GM23338 (cell line): ENCODE data around the gene ZCWPW2. TPM values are rescaled to one million over a fixed set of nuclear protein-coding genes. Genes with fewer than 3 reads are reported as not detected.

ENCODE experiments used
- ATAC-seq: fragments of 200-7000 bp; cut with Tn5 transposase; 3 replicates; pipeline ENCODE4 v1.9.1; 2020
- DNase-seq: peaks from one replicate; pipeline ENCODE4 v3.0.0-alpha.2; 2015; ENCODE audit warnings: low spot score
- H2AFZ ChIP-seq: fragments of 200-600 bp; sonication (generic); 2 replicates; pipeline ENCODE4 v1.8.0; 2016; ENCODE audit warnings: antibody characterized with exemption, mild to moderate bottlenecking, moderate library complexity
- H3F3A ChIP-seq: fragments of 200-600 bp; sonication (generic); replicated peaks from 2 replicates; pipeline ENCODE4 v1.8.0; 2017; ENCODE audit warnings: antibody characterized with exemption, mixed run types, low read depth
- H3K27ac ChIP-seq: fragments of 200-600 bp; sonication (generic); 2 replicates; pipeline ENCODE4 v1.6.1; 2016; ENCODE audit warnings: low read depth
- H3K27me3 ChIP-seq: fragments of 200-600 bp; sonication (generic); 2 replicates; pipeline ENCODE4 v1.8.0; 2016; ENCODE audit warnings: mild to moderate bottlenecking, mixed run types, moderate library complexity; ENCODE audit not compliant: insufficient read depth
- H3K36me3 ChIP-seq: fragments of 200-600 bp; sonication (generic); 2 replicates; pipeline ENCODE4 v1.8.0; 2016; ENCODE audit warnings: mild to moderate bottlenecking; ENCODE audit not compliant: insufficient read depth
- H3K4me1 ChIP-seq: fragments of 200-600 bp; sonication (generic); 2 replicates; pipeline ENCODE4 v1.8.0; 2016; ENCODE audit warnings: mild to moderate bottlenecking, moderate library complexity; ENCODE audit not compliant: insufficient read depth
- H3K4me2 ChIP-seq: fragments of 200-600 bp; sonication (generic); 2 replicates; pipeline ENCODE4 v1.7.1; 2017; ENCODE audit warnings: mixed run types
- H3K4me3 ChIP-seq: fragments of 200-600 bp; sonication (generic); 2 replicates; pipeline ENCODE4 v1.6.1; 2016; ENCODE audit warnings: mixed run types
- H3K79me2 ChIP-seq: fragments of 200-600 bp; sonication (generic); replicated peaks from 2 replicates; pipeline ENCODE4 v1.8.0; 2017; ENCODE audit warnings: mild to moderate bottlenecking; ENCODE audit not compliant: insufficient read depth
- H3K9me2 ChIP-seq: fragments of 200-600 bp; sonication (generic); 2 replicates; pipeline ENCODE4 v1.8.0; 2017; ENCODE audit not compliant: insufficient read depth
- H4K20me1 ChIP-seq: fragments of 200-600 bp; sonication (generic); replicated peaks from 2 replicates; pipeline ENCODE4 v1.8.0; 2017; ENCODE audit warnings: mild to moderate bottlenecking; ENCODE audit not compliant: insufficient read depth
- H3K27ac Mint-ChIP-seq: 2 replicates; pipeline ENCODE4 v1.8.0; 2020; ENCODE audit warnings: inconsistent platforms, mild to moderate bottlenecking, moderate library complexity, mixed read lengths
- H3K27me3 Mint-ChIP-seq: 3 replicates; pipeline ENCODE4 v1.8.0; 2022; ENCODE audit warnings: low read depth, mild to moderate bottlenecking, moderate library complexity, mixed read lengths, inconsistent platforms; ENCODE audit not compliant: insufficient read depth, poor library complexity
- H3K36me3 Mint-ChIP-seq: 3 replicates; pipeline ENCODE4 v1.8.0; 2021; ENCODE audit warnings: low read depth, mild to moderate bottlenecking, inconsistent platforms, moderate library complexity, mixed read lengths
- H3K4me1 Mint-ChIP-seq: 3 replicates; pipeline ENCODE4 v1.8.0; 2020; ENCODE audit warnings: mild to moderate bottlenecking, inconsistent platforms, mixed read lengths
- H3K4me3 Mint-ChIP-seq: 3 replicates; pipeline ENCODE4 v1.8.0; 2021; ENCODE audit warnings: moderate library complexity, mild to moderate bottlenecking, inconsistent platforms, mixed read lengths
- H3K9me3 Mint-ChIP-seq: 3 replicates; pipeline ENCODE4 v1.8.0; 2020; ENCODE audit warnings: moderate library complexity, mild to moderate bottlenecking, inconsistent platforms, mixed read lengths
- CREB1 ChIP-seq: fragments of 250-450 bp; sonication (Bioruptor Pico); IDR thresholded peaks from 2 replicates; pipeline ENCODE4 v1.5.0; 2020; ENCODE audit warnings: low read depth, mild to moderate bottlenecking, moderate library complexity
- EZH2 ChIP-seq: fragments of 200-600 bp; sonication (generic); IDR thresholded peaks from one replicate; pipeline ENCODE4 v1.8.0; 2017; ENCODE audit warnings: antibody characterized with exemption, mild to moderate bottlenecking, low read depth; ENCODE audit not compliant: unreplicated experiment
- EZH2phosphoT487 ChIP-seq: fragments of 200-600 bp; sonication (generic); IDR thresholded peaks from one replicate; pipeline ENCODE4 v1.8.1; 2018; ENCODE audit warnings: antibody characterized with exemption; ENCODE audit not compliant: unreplicated experiment
- JUNB ChIP-seq: IDR thresholded peaks from one replicate; pipeline ENCODE4 v1.6.1; 2016; ENCODE audit warnings: antibody characterized with exemption; ENCODE audit not compliant: unreplicated experiment
- NANOG ChIP-seq: IDR thresholded peaks from 2 replicates; pipeline ENCODE4 v1.6.1; 2016; ENCODE audit warnings: antibody characterized with exemption, borderline replicate concordance
- POLR2AphosphoS5 ChIP-seq: IDR thresholded peaks from 2 replicates; pipeline ENCODE4 v1.6.1; 2016; ENCODE audit warnings: antibody characterized with exemption, low read depth
- STAT1 ChIP-seq: IDR thresholded peaks from one replicate; pipeline ENCODE4 v1.6.1; 2016; ENCODE audit warnings: antibody characterized with exemption; ENCODE audit not compliant: unreplicated experiment
- ZNF114 ChIP-seq: fragments of 250-450 bp; sonication (Bioruptor Pico); IDR thresholded peaks from 2 replicates; pipeline ENCODE4 v1.5.0; 2020; ENCODE audit warnings: mild to moderate bottlenecking, moderate library complexity
- ZNF331 ChIP-seq: fragments of 250-450 bp; sonication (Bioruptor Pico); IDR thresholded peaks from 2 replicates; pipeline ENCODE4 v1.5.0; 2020; ENCODE audit warnings: low read depth, mild to moderate bottlenecking, moderate library complexity
- polyA plus RNA-seq: library from polyadenylated mRNA; unstranded; fragments of >200 nt; fragmentation: Nextera tagmentation; extraction: Ambion mirVana; gene quantifications from 2 replicates; pipeline ENCODE4 v1.2.1, GENCODE V29; 2016
- total RNA-seq: library from RNA; depleted of rRNA; stranded (reverse); fragments of >200 nt; shearing (Covaris generic); gene quantifications from 2 replicates; pipeline ENCODE4 v1.2.3, GENCODE V29; 2014
- TF ChIP-seq, protein P1 (sequence below), 2 experiments: fragments of 200-600 bp in 1 of 2; sonication (generic) in 1 of 2; conservative IDR thresholded peaks; 2 replicates each; pipeline versions ENCODE4 v1.5.1 to v1.6.1; 2016 to 2017; ENCODE audit warnings: antibody characterized with exemption in 2 of 2, low read depth in 2 of 2, mild to moderate bottlenecking in 2 of 2, moderate library complexity in 1 of 2
- TF ChIP-seq, protein P2 (sequence below): IDR thresholded peaks from one replicate; pipeline ENCODE4 v1.6.1; 2018; ENCODE audit warnings: antibody characterized with exemption; ENCODE audit not compliant: unreplicated experiment
- TF ChIP-seq, protein P3 (sequence below): IDR thresholded peaks from 2 replicates; pipeline ENCODE4 v1.6.1; 2016; ENCODE audit warnings: antibody characterized with exemption

Gene ZCWPW2
- total and polyA plus RNA-seq, 2 experiments from 2014 or later: 0.55 TPM; not detected in 1

DNA sequence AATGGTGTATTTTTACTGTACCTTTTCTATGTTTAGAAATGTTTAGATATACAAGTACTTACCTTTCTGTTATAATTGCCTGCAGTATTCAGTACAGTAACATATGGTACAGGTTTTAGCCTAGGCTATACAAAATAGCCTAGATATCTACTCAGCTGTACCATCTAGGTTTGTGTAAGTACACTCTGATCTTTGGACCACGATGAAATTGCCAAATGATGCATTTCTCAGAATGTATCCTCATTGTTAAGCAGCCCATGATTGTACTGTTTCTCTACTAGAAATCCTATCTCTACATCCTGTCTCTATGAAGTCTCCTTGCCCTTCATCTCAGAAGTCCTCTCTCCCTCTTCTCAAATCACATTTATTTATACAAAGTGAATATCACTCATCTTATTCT, 32.8 kb upstream of the ZCWPW2 start:
- Mint-ChIP-seq H3K27me3 (no peaks in the 10 kb centered on the region), H3K27ac (no peak overlapping the region), H3K4me1 (peaks cover under 1% of the 10 kb centered on the region; the same call in 1 of the 3 replicates), H3K9me3 (no peaks in the 10 kb centered on the region), H3K36me3 (no peaks in the 10 kb centered on the region; the same call in 2 of the 3 replicates), H3K4me3 (no peak overlapping the region)
- TF ChIP-seq, protein P1, sequence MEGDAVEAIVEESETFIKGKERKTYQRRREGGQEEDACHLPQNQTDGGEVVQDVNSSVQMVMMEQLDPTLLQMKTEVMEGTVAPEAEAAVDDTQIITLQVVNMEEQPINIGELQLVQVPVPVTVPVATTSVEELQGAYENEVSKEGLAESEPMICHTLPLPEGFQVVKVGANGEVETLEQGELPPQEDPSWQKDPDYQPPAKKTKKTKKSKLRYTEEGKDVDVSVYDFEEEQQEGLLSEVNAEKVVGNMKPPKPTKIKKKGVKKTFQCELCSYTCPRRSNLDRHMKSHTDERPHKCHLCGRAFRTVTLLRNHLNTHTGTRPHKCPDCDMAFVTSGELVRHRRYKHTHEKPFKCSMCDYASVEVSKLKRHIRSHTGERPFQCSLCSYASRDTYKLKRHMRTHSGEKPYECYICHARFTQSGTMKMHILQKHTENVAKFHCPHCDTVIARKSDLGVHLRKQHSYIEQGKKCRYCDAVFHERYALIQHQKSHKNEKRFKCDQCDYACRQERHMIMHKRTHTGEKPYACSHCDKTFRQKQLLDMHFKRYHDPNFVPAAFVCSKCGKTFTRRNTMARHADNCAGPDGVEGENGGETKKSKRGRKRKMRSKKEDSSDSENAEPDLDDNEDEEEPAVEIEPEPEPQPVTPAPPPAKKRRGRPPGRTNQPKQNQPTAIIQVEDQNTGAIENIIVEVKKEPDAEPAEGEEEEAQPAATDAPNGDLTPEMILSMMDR (conservative IDR thresholded peaks at IDR 0.05; ENCODE audit: low read depth in 2 of 2): no peak
- TF ChIP-seq JUNB (no peak), NANOG (no peak), EZH2phosphoT487 (no peak)
- Histone ChIP-seq H3K4me1 (no peaks in the 10 kb centered on the region), H3K36me3 (no peaks in the 10 kb centered on the region), H3K4me3 (no peak overlapping the region), H3K27me3 (no peaks in the 10 kb centered on the region), H3K9me2 (no peaks in the 10 kb centered on the region), H3K79me2 (no peaks in the 10 kb centered on the region), H4K20me1 (no peaks in the 10 kb centered on the region; the same call in 1 of the 2 replicates), H2AFZ (no peak overlapping the region), H3K27ac (no peak overlapping the region), H3F3A (no peaks in the 10 kb centered on the region), H3K4me2 (no peak overlapping the region)
- DNase-seq (no peak), ATAC-seq (no peak)

DNA sequence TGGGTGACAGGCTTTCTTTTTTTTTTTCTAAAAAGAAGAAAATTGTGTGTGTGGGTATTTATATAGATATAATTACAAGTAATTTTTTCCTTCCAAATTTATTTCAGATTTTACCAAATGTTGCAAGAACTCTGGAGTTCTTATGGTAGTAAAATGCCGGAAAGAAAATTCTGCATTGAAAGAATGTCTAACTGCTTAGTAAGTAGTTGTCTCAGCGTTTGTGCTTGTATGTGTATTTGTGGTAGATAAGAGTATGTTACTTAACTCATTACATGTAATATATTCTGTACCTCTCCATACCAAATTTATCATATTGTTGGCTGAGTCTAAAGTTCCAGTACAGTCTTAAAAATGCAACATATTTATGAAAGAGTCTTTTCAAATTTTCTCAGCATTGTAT, 32.3 kb upstream of the ZCWPW2 start:
- no peak overlapping the region for H3K4me2 ChIP-seq
- no peaks in the 10 kb centered on the region for H3K36me3 ChIP-seq
- H3F3A ChIP-seq: no peaks in the 10 kb centered on the region
- H3K27me3 ChIP-seq: no peaks in the 10 kb centered on the region
- H3K27ac Mint-ChIP-seq: no peak overlapping the region
- peaks cover 5% of the 10 kb centered on the region; the same call in 1 of the 3 replicates for H3K4me1 Mint-ChIP-seq
- H3K36me3 Mint-ChIP-seq: no peaks in the 10 kb centered on the region; the same call in 2 of the 3 replicates
- no peak overlapping the region for H3K4me3 Mint-ChIP-seq
- H4K20me1 ChIP-seq: no peaks in the 10 kb centered on the region; the same call in 1 of the 2 replicates
- H3K4me3 ChIP-seq: no peak overlapping the region
- no peak for DNase-seq
- H3K27ac ChIP-seq: no peak overlapping the region
- H2AFZ ChIP-seq: no peak overlapping the region
- H3K27me3 Mint-ChIP-seq: no peaks in the 10 kb centered on the region
- no peaks in the 10 kb centered on the region for H3K79me2 ChIP-seq
- no peaks in the 10 kb centered on the region for H3K4me1 ChIP-seq
- H3K9me2 ChIP-seq: no peaks in the 10 kb centered on the region
- no peaks in the 10 kb centered on the region for H3K9me3 Mint-ChIP-seq
- no peak for ATAC-seq
- TF ChIP-seq, protein P2, sequence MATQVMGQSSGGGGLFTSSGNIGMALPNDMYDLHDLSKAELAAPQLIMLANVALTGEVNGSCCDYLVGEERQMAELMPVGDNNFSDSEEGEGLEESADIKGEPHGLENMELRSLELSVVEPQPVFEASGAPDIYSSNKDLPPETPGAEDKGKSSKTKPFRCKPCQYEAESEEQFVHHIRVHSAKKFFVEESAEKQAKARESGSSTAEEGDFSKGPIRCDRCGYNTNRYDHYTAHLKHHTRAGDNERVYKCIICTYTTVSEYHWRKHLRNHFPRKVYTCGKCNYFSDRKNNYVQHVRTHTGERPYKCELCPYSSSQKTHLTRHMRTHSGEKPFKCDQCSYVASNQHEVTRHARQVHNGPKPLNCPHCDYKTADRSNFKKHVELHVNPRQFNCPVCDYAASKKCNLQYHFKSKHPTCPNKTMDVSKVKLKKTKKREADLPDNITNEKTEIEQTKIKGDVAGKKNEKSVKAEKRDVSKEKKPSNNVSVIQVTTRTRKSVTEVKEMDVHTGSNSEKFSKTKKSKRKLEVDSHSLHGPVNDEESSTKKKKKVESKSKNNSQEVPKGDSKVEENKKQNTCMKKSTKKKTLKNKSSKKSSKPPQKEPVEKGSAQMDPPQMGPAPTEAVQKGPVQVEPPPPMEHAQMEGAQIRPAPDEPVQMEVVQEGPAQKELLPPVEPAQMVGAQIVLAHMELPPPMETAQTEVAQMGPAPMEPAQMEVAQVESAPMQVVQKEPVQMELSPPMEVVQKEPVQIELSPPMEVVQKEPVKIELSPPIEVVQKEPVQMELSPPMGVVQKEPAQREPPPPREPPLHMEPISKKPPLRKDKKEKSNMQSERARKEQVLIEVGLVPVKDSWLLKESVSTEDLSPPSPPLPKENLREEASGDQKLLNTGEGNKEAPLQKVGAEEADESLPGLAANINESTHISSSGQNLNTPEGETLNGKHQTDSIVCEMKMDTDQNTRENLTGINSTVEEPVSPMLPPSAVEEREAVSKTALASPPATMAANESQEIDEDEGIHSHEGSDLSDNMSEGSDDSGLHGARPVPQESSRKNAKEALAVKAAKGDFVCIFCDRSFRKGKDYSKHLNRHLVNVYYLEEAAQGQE: no peak
- TF ChIP-seq CREB1 (no peak), NANOG (no peak), EZH2 (no peak), JUNB (no peak), POLR2AphosphoS5 (no peak), STAT1 (no peak), EZH2phosphoT487 (no peak), ZNF114 (CRISPR knock-in tag) (no peak), ZNF331 (CRISPR knock-in tag) (no peak)
- TF ChIP-seq, protein P3, sequence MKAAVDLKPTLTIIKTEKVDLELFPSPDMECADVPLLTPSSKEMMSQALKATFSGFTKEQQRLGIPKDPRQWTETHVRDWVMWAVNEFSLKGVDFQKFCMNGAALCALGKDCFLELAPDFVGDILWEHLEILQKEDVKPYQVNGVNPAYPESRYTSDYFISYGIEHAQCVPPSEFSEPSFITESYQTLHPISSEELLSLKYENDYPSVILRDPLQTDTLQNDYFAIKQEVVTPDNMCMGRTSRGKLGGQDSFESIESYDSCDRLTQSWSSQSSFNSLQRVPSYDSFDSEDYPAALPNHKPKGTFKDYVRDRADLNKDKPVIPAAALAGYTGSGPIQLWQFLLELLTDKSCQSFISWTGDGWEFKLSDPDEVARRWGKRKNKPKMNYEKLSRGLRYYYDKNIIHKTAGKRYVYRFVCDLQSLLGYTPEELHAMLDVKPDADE: no peak
- TF ChIP-seq, protein P1 (conservative IDR thresholded peaks at IDR 0.05; ENCODE audit: low read depth in 2 of 2): no peak
